HK-2 (cell line): ENCODE data around the gene IFNA1.
"Not testable (repeated sequence)": the region's sequence is repeated elsewhere in the genome, so short reads cannot be mapped to it uniquely, and the experiment has no call there.

ENCODE experiments used
- DNase-seq: peaks from one replicate; pipeline ENCODE4 v3.0.0-alpha.2; 2018; ENCODE audit not compliant: unreplicated experiment

Gene IFNA1

DNA sequence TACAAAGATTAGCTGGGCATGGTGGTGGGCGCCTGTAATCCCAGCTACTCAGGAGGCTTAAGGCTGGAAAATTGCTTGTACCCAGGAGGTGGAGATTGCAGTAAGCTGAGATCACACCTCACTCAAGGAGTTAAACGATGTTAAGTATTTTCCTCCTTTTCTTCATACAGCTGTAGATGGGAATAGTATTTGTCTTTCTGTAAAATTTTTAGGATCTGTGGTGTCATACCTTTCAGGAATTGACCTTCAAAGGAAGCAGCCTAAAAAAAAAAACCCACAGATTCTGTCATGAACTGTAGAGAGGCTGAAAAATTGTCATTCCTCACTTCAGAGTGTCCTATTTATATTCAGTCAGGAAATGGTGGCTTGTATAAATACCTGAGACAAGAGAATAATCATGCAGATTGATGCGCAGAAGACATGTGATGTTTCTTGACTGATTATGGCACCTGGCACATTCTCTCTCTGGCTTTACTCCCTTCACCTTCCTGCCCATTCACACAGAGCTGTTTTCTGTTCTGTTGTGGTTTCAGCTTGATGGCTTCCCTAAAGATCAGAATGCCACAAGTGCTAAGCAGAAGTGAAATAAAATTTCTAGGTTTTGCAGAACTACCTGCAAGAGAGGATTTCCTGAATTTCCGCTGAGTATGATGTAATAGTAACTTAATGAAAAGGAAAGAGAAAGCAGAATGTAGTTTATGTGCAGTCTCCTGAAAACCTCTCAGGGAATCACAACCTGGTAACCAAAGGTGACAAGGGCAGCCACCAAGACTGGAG, 3.8 kb downstream of the IFNA1 start:
- no peak for DNase-seq

DNA sequence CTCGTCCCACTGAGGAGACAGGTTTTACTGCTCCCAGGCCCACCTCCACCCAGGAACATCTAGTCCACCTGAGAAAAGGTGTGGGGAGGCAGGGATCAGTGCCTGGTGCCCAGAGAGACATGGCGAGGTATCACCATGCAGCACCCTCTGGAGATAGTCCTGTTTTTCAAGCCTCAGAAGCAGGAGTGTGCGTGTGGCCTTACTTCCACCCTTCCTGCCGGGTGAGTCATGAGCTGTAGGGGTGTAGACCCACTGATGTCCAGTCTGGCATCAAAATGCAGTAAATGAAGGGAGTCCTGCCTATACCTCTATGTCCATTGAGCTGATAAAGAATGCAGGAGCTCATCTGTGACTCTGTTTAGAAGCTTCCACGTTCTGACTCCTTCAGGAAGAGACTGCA, 9.1 kb downstream of the IFNA1 start:
- not testable (repeated sequence) for DNase-seq

- DNase-seq = no peak
These were observed 10.6 kb downstream of the IFNA1 start for GRCh38 chr9:21450733-21451394.

DNA sequence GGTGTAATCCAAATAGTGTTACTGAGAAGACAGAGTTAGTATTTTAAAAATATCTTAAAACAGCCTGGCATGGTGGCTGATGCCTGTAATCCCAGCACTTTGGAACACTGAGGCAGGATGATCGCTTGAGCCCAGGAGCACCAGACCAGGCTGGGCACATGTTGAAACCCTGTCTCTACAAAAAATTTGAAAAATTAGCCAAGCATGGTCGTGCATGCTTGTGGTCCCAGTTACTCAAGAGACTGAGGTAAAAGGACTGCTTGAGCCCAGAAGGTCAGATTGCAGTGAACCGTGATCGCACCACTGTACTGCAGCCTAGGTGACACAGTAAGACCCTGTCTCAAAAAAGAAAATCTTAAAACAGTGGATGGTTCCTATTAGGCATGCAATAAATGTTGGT, 12.4 kb downstream of the IFNA1 start:
- DNase-seq = no peak

GRCh38 chr9:21454149-21454548, 13.9 kb downstream of the IFNA1 start:
- DNase-seq = no peak

- DNase-seq = peak; percentile 8
These were observed 15.1 kb downstream of the IFNA1 start for GRCh38 chr9:21455320-21455719.

DNA sequence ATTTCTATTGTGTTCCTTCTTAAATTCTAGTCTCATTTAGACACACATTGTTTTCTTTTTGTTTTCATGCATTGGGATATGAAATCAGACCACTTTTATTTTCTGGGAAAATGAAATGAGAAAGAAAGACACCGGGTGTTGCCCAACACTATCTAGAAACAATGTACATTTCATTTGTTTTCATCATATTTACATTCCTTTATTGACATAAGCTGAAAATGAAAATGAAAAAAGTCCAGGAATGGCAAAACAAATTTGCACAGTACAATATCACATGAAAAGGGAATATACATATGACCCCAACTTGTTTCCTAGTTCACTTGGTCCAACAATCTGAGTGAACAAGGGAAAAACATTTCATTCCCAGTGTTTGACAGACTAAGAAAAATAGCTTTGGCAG, 21.1 kb downstream of the IFNA1 start:
- DNase-seq = no peak

DNA sequence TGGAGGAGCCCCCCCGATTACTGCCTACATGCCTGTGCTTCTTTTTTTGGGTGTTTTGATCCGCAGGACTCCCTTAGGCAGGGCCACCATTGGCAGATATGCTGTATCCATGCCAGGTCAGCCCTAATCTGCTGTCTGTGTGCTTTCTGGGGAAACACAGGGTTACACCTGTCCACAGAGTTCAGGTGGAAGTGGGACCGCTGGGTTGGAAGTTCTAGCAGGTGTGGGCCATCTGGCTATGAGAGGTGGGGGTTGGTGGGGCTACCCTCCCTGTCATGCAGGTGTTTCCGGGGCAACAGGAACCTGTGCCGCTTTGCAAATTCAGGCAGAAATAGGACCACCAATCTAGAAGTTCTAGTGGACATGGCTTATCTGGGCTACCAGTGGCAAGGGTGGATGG, 24.9 kb downstream of the IFNA1 start:
- DNase-seq = no peak

- no peak for DNase-seq
These were observed 25.8 kb downstream of the IFNA1 start for GRCh38 chr9:21465859-21466518.

- DNase-seq = no peak
These were observed 29.9 kb downstream of the IFNA1 start for GRCh38 chr9:21470126-21470525.

DNA sequence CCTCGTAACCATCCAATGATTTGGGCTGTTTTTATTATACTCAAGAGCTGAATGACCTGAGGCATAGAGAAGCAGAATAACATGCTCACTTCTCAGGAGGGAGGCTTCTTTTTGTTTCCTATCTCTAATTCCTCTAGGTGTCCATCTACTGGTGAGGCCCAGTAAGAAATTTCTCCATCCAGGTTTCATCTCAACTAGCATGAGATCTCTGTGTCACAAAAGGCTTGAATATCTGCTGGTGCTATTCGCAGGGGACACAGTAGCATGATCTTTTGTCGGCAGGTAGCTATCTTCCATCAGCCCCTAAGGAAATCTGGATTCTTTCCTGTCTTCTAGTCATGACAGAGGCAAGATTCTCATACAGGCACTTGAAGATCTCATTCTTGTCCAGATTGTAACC, 33.0 kb downstream of the IFNA1 start:
- no peak for DNase-seq

GRCh38 chr9:21477466-21477865, 37.2 kb downstream of the IFNA1 start:
- no peak for DNase-seq

DNA sequence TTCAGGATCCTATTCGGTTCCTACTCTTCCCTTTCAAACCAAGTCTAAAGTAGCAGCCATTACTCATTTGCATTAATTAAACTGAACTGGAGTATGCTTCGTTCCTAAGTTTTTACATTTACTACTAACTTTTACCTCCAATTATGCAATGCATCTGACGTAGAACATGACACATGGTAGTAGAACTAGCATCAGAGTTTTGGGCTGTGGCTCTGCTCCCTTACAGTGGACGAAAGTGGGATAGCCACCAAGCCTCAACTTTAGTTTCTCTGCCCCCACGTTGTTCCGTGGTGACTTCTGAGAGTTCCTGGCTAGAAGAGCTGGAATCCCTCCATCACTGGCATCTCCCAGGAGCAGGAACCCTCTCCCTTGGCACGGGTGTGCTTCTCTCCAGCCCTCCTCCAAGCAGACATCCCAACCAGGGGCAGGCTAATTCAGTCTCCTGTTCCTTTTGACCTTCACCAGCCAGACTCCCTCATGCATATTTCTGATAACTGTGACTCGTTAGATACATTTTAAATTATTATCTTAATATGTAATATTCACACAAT, 39.0 kb downstream of the IFNA1 start:
- no peak for DNase-seq

DNA sequence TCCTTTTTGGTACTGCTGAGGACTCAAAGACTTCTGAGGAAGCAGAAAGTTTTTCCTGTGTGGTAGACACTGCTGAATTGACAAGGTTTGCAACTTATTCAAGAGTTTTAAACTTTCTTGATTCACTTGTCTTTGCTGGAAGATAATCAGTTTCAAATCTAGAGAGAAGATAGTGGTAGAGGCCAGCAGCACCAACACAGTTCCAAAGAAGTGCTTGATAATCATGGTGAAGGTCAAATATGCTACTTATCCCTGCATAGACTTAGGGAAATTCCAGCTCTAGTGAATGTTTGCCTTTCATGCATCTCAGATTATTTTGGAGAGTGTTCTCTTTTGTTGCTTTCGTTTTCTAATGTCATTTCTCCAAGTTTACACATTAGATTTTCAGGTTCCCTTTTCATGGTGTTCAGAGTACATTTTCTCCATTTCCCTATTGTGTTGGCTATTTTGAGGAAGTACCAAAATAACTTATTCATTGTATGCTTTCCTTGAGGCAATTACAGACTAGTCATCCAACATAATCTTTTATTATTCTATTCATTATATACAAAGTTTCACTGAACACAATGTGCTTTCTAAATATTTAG, 41.3 kb downstream of the IFNA1 start:
- no peak for DNase-seq

GRCh38 chr9:21482213-21482612, 42.0 kb downstream of the IFNA1 start, which contains the start of gene IFNE:
Gene IFNE (minus strand): TSS chr9:21482313. CDS start chr9:21481694, 619 bp downstream.
- DNase-seq = no peak
